Measurements from ENCODE around the gene PPID.
A peak's percentile ranks its signal among the peaks of the same experiment; 100 is the strongest.
"Not testable (repeated sequence)": the region's sequence is repeated elsewhere in the genome, so short reads cannot be mapped to it uniquely, and the experiment has no call there.

The PPID gene

DNA sequence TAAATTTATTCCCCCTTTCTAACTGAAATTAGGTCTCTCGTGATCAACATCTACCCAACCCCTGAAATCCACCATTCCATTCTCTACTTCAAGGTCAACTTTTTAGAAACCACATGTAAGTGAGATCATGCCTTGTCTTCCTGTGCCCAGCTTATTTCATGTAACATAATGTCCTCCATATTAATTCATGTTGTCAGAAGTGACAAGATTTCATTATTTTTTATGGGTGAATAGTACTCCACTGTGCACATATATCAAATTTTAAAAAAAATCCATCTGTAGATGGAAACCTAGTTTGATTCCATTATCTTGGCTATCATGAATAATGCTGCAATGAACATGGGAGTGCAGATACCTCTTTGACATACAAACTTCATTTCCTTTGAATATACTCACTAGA is 1.5 kb downstream of the PPID start:
- CTCF ChIA-PET, result no interaction called here
- POLR2A ChIA-PET, result no interaction called here
- no peak for DNase-seq (ENCODE audit: extremely low spot score)
- TF ChIP-seq, protein P1, sequence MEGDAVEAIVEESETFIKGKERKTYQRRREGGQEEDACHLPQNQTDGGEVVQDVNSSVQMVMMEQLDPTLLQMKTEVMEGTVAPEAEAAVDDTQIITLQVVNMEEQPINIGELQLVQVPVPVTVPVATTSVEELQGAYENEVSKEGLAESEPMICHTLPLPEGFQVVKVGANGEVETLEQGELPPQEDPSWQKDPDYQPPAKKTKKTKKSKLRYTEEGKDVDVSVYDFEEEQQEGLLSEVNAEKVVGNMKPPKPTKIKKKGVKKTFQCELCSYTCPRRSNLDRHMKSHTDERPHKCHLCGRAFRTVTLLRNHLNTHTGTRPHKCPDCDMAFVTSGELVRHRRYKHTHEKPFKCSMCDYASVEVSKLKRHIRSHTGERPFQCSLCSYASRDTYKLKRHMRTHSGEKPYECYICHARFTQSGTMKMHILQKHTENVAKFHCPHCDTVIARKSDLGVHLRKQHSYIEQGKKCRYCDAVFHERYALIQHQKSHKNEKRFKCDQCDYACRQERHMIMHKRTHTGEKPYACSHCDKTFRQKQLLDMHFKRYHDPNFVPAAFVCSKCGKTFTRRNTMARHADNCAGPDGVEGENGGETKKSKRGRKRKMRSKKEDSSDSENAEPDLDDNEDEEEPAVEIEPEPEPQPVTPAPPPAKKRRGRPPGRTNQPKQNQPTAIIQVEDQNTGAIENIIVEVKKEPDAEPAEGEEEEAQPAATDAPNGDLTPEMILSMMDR (IDR thresholded peaks at IDR 0.05; ENCODE audit: control extremely low read depth, extremely low read depth, low read depth, missing control alignments), result no peak

DNA sequence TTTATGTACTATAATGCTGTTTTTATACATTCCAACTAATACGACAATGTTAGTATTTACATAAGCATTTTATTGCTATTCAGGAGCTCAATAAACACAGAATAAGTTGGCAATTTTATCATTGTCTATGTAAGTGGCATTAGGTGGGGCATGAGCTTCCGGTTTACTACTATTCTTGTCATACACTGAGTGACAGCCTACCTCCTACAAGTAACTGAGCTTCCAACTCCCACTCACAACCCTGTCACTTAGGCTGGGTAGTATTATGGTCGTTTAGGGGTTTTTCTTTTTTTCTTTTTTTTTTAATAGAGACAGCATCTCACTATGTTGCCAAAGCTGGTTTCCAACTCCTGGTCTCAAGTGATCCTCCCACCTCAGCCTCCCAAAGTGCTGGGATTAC is 7.4 kb downstream of the PPID start:
- DNase-seq (ENCODE audit: extremely low spot score), result no peak
- POLR2A ChIA-PET, result no interaction called here
- CTCF ChIA-PET, result interaction anchor here (1.0 to 1.5 kb wide), 4 partner anchors 12 to 487 kb away, joined by 3 to 5 read pairs (median 4); no protein-coding TSS in a partner anchor
- TF ChIP-seq, protein P1 (IDR thresholded peaks at IDR 0.05; ENCODE audit: control extremely low read depth, extremely low read depth, low read depth, missing control alignments), result no peak

DNA sequence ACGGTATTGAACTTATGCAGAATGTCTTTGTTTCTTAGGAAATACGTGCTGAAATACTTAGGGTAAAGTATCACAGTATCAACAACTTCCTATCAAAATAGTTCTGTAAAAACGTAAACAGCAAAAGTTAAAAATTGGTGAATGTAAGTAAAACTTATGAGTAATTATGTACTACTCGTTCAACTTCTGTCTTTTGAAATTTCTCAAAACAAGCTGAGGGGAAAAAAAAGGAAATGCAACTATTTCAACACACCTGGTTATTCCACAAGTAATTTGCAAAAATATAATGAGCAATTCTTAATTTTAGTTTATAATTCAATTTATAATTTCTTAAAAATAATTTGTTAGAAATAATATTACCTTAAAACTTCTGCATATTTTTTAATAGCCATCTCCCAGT is 8.3 kb downstream of the PPID start:
- CTCF ChIA-PET, result interaction anchor here (1.0 to 1.5 kb wide), 2 partner anchors 26 to 488 kb away, joined by 3 to 5 read pairs; no protein-coding TSS in a partner anchor
- TF ChIP-seq, protein P1 (IDR thresholded peaks at IDR 0.05; ENCODE audit: control extremely low read depth, extremely low read depth, low read depth, missing control alignments), result no peak
- no peak for DNase-seq (ENCODE audit: extremely low spot score)
- POLR2A ChIA-PET, result interaction anchor here (0.7 kb wide), 1 partner anchor 552 kb away, joined by 5 read pairs; no protein-coding TSS in a partner anchor

DNA sequence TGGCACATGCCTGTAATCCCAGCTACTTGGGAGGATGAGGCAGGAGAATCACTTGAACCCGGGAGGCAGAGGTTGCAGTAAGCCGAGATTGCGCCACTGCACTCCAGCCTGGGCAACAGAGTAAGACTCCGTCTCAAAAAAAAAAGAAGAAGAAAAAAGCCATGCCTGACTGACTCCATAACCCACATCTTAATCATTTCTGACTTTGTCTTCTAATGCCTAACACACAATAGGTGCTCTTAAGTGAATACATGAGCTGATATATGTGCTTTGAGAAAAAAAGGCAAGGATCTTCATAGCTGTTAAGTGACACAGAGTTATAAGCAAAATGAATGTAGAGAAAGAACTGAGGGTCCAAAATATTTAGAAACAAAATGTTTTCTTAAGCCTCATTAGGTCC is 10.6 kb downstream of the PPID start:
- CTCF ChIA-PET, result interaction anchor here (0.7 to 1.6 kb wide), 5 partner anchors 14 to 137 kb away, joined by 3 to 4 read pairs (median 3); no protein-coding TSS in a partner anchor
- DNase-seq (ENCODE audit: extremely low spot score); POLR2A ChIA-PET: not testable (repeated sequence)

DNA sequence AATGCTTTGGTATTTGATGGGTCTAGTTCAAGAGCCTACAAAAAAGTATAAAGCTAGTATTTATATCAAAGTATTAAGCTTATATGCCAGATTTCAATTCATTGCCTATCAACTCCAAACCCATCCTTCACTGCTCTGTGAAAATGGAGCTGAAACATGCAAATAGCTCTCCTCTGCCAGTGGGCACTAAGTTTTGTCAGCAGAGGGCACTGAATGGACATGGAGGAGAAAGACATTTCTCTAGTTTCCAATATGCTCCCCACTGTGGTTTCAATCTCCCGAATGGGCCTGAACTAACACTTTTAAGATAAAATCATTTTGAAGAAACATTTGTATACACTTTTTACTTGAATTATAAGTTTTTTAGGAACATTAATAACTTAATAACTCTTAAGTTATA is 12.4 kb downstream of the PPID start:
- TF ChIP-seq, protein P1 (IDR thresholded peaks at IDR 0.05; ENCODE audit: control extremely low read depth, extremely low read depth, low read depth, missing control alignments), result peak; percentile 23
- CTCF ChIA-PET, result interaction anchor here (1.1 to 2.6 kb wide), 5 partner anchors 10 to 489 kb away, joined by 3 to 12 read pairs (median 4); no protein-coding TSS in a partner anchor
- POLR2A ChIA-PET, result no interaction called here
- DNase-seq (ENCODE audit: extremely low spot score), result no peak

DNA sequence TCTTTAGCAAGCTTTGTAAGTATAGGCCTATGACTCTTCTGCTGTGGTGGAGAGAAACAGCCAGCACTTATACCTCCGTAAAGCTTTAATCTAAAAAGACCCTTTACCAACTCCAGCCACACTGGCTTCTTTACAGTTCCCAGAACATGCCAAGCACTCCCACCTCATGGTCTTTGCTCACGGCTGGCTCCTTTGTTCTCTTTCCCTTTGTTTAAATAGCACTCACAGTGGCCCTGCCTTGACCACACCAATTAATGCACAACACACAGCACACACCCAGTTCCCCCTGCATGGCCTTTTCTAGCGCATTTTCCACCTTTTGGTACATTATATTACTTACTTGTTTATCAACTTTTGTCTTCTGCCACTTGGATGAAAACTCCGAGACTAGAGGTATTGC is 18.9 kb downstream of the PPID start:
- no peak for DNase-seq (ENCODE audit: extremely low spot score)
- ChIA-PET CTCF (interaction anchor here (1.6 kb wide), 1 partner anchor 11 kb away, joined by 4 read pairs; no protein-coding TSS in a partner anchor), POLR2A (no interaction called here)
- TF ChIP-seq, protein P1 (IDR thresholded peaks at IDR 0.05; ENCODE audit: control extremely low read depth, extremely low read depth, low read depth, missing control alignments), result no peak

DNA sequence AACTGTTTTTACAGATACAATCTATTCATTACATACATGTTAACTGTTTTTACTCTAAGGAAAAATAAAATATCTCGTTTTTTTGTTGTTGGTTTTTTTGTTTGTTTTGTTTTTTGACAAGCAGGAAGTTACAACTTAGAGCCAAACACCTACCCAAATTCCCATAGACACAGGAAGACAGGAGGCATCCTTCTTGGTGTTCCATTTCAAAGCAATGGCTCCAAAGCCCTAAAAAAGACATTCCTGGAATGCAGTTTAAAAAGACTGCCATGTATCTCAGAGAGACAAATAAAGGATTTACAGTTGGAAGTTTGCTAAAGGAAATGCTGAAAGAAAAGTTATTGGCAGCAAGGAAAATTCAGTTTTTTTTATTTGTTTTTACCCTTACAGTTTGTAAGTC is 34.4 kb downstream of the PPID start:
- POLR2A ChIA-PET, result no interaction called here
- TF ChIP-seq, protein P1 (IDR thresholded peaks at IDR 0.05; ENCODE audit: control extremely low read depth, extremely low read depth, low read depth, missing control alignments), result no peak
- CTCF ChIA-PET, result no interaction called here
- DNase-seq (ENCODE audit: extremely low spot score), result no peak
